K562 (cell line): ENCODE measurements around the gene CXXC1. TPM values are rescaled to one million over a fixed set of nuclear protein-coding genes. Genes with fewer than 3 reads are reported as not detected.

Experiments
- ATAC-seq: fragments of 200-7000 bp; cut with Tn5 transposase; 3 replicates; pipeline ENCODE4 v1.9.1; 2020; ENCODE audit warnings: moderate library complexity
- BruUV-seq: library from RNA; stranded (reverse); fragments of 400-500 nt; replicated peaks from 2 replicates; lab custom pipeline; 2021; lab: Mats Ljungman, UMichigan
- CTCF ChIA-PET: fragments of 300-600 bp; formaldehyde crosslinking; extraction: SDS; loops from one replicate; lab custom pipeline; 2021; ENCODE audit warnings: low intra/inter-chr PET ratio; lab: Yijun Ruan, JAX
- POLR2A ChIA-PET: fragments of 300-600, 350-650 bp; sonication (Branson Sonifier 250); formaldehyde crosslinking; extraction: SDS; loops from one replicate; lab custom pipeline; 2021; ENCODE audit warnings: antibody characterized with exemption, inconsistent platforms; lab: Yijun Ruan, JAX
- DNase-seq, 4 experiments: peaks; one replicate each; pipeline versions ENCODE4 v3.0.0 to v3.0.0-alpha.2; 2011 to 2018; ENCODE audit warnings: low spot score in 3 of 4, mixed read lengths in 3 of 4; ENCODE audit errors: extremely low read depth in 1 of 4
- FAIRE-seq: peaks from 2 replicates; lab custom pipeline; 2011; peaks lifted over from hg19 to GRCh38; lab: Jason Lieb, UNC
- H2AFZ ChIP-seq: 2 replicates; pipeline ENCODE4 v1.6.0; 2011; ENCODE audit warnings: low read depth, low read length, control low read depth, inconsistent platforms
- H3K27ac ChIP-seq: fragments of 200-600 bp; 3 replicates; pipeline ENCODE4 v1.8.0; 2011; ENCODE audit warnings: low read depth, mild to moderate bottlenecking, control low read depth, inconsistent platforms, low read length, moderate library complexity, mixed read lengths; ENCODE audit errors: extremely low read depth
- H3K27me3 ChIP-seq, 2 experiments: fragments of 300-600 bp in 1 of 2; 2 replicates in 1 of 2; 3 replicates in 1 of 2; pipeline versions ENCODE4 v1.6.0 to v1.8.0; 2011; ENCODE audit warnings: inconsistent platforms in 2 of 2, low read length in 2 of 2, mild to moderate bottlenecking in 1 of 2, mixed read lengths in 1 of 2, moderate library complexity in 1 of 2; ENCODE audit not compliant: control insufficient read depth in 2 of 2, insufficient read depth in 2 of 2
- H3K36me3 ChIP-seq: fragments of 300-600 bp; 3 replicates; pipeline ENCODE4 v1.8.0; 2011; ENCODE audit warnings: mild to moderate bottlenecking, low read length, inconsistent platforms; ENCODE audit not compliant: control insufficient read depth, insufficient read depth
- H3K4me1 ChIP-seq, 2 experiments: fragments of 200-600 bp in 1 of 2; replicated peaks in 1 of 2; 2 replicates in 1 of 2; 3 replicates in 1 of 2; pipeline versions ENCODE4 v1.5.1 to v1.8.0; 2011; ENCODE audit warnings: inconsistent platforms in 2 of 2, low read length in 2 of 2, mild to moderate bottlenecking in 1 of 2, mixed read lengths in 1 of 2, moderate library complexity in 1 of 2; ENCODE audit not compliant: control insufficient read depth in 2 of 2, insufficient read depth in 2 of 2
- H3K4me2 ChIP-seq: 2 replicates; pipeline ENCODE4 v1.6.1; 2011; ENCODE audit warnings: low read length, control low read depth, inconsistent platforms, mixed read lengths; ENCODE audit not compliant: insufficient read depth
- H3K4me3 ChIP-seq: fragments of 200-600 bp; sonication (generic), shearing (Covaris generic); 2 replicates; pipeline ENCODE4 v1.5.1; 2016; ENCODE audit warnings: control low read depth, inconsistent platforms
- H3K79me2 ChIP-seq: fragments of 200-600 bp; 3 replicates; pipeline ENCODE4 v1.8.0; 2011; ENCODE audit warnings: low read length, inconsistent platforms; ENCODE audit not compliant: control insufficient read depth, insufficient read depth
- H3K9ac ChIP-seq, 2 experiments: 2 replicates each; pipeline versions ENCODE4 v1.6.0 to v1.6.1; 2011; ENCODE audit warnings: low read depth in 2 of 2, low read length in 2 of 2, control low read depth in 1 of 2, inconsistent platforms in 1 of 2, mild to moderate bottlenecking in 1 of 2, mixed read lengths in 1 of 2; ENCODE audit not compliant: insufficient read depth in 1 of 2
- H3K9me1 ChIP-seq: one replicate; pipeline ENCODE4 v1.6.0; 2011; ENCODE audit warnings: inconsistent platforms, mild to moderate bottlenecking, low read length, moderate library complexity; ENCODE audit not compliant: control insufficient read depth, insufficient read depth
- H3K9me3 ChIP-seq: replicated peaks from 2 replicates; pipeline ENCODE4 v1.5.1; 2011; ENCODE audit warnings: low read depth, low read length, inconsistent platforms; ENCODE audit not compliant: control insufficient read depth, insufficient read depth
- H4K20me1 ChIP-seq: replicated peaks from 2 replicates; pipeline ENCODE4 v1.6.1; 2011; ENCODE audit warnings: low read length, inconsistent platforms, mixed read lengths; ENCODE audit not compliant: control insufficient read depth, insufficient read depth
- E2F3 ChIP-seq: fragments of 250-450 bp; sonication (Bioruptor Pico); IDR thresholded peaks from 2 replicates; pipeline ENCODE4 v1.4.0; 2020; ENCODE audit warnings: mild to moderate bottlenecking
- MEF2A ChIP-seq: IDR thresholded peaks from 2 replicates; pipeline ENCODE4 v1.6.1; 2011; ENCODE audit warnings: low read depth, mild to moderate bottlenecking, low read length, moderate library complexity; ENCODE audit not compliant: control insufficient read depth
- PRDM10 ChIP-seq: fragments of 450-650 bp; IDR thresholded peaks from 2 replicates; pipeline ENCODE4 v1.6.1; 2018; ENCODE audit not compliant: partially characterized antibody
- RHOXF2B ChIP-seq: fragments of 250-450 bp; sonication (Bioruptor Pico); conservative IDR thresholded peaks from 2 replicates; pipeline ENCODE4 v1.5.1; 2021
- SMAD4 ChIP-seq: fragments of 250-450 bp; sonication (Bioruptor Pico); conservative IDR thresholded peaks from 2 replicates; pipeline ENCODE4 v1.8.0; 2021; ENCODE audit warnings: inconsistent platforms, mild to moderate bottlenecking, moderate library complexity
- TSC22D4 ChIP-seq: fragments of 450-650 bp; IDR thresholded peaks from 2 replicates; pipeline ENCODE4 v1.6.1; 2016; ENCODE audit warnings: missing genetic modification characterization, missing biosample characterization, control low read depth
- ZBTB34 ChIP-seq: fragments of 250-450 bp; sonication (Bioruptor Pico); IDR thresholded peaks from 2 replicates; pipeline ENCODE4 v1.8.0; 2021; ENCODE audit warnings: mild to moderate bottlenecking, moderate library complexity
- ZNF263 ChIP-seq: sonication (generic); formaldehyde crosslinking; IDR thresholded peaks from 2 replicates; pipeline ENCODE4 v1.8.0; 2022; ENCODE audit warnings: mild to moderate bottlenecking, missing genetic modification reagents, borderline replicate concordance
- ZNF431 ChIP-seq: sonication (generic); formaldehyde crosslinking; IDR thresholded peaks from 2 replicates; pipeline ENCODE4 v1.8.0; 2022; ENCODE audit warnings: mild to moderate bottlenecking, missing genetic modification reagents
- ZZZ3 ChIP-seq: fragments of 450-650 bp; IDR thresholded peaks from 2 replicates; pipeline ENCODE4 v1.6.1; 2016; ENCODE audit warnings: antibody characterized with exemption, mild to moderate bottlenecking, moderate library complexity
- WGBS: fragments of 100-300 bp; shearing (Covaris generic); methylation state at CpG from one replicate; pipeline ENCODE4 v1.1.6; 2016; ENCODE audit warnings: low coverage, mixed read lengths; ENCODE audit not compliant: insufficient coverage; ENCODE audit errors: missing lambda C conversion rate; 5-methylcytosine and 5-hydroxymethylcytosine counted together
- in situ Hi-C: fragments of 300-500 bp; cut with MboI; formaldehyde crosslinking; loops from 4 replicates; pipeline ENCODE4 v1.15.0; 2018; ENCODE audit warnings: inconsistent platforms, mixed read lengths
- intact Hi-C: fragments of 100-400 bp; cut with micrococcal nuclease; formaldehyde crosslinking; loops from 2 replicates; pipeline ENCODE4 v1.14.2; 2022
- polyA plus RNA-seq, 8 experiments: library from polyadenylated mRNA; depleted of rRNA in 4 of 8; stranded (reverse) in 5 of 8; unstranded in 3 of 8; fragments of >200 nt; fragmentation: Nextera tagmentation in 2 of 8; fragmentation: Illumina TruSeq in 1 of 8; extraction: Ambion mirVana in 2 of 8; extraction: Trizol in 1 of 8; gene quantifications; 2 replicates each; pipeline versions ENCODE4 v1.2.1 to v1.2.3, GENCODE V29; 2011 to 2014; ENCODE audit warnings: inconsistent platforms in 1 of 8, missing spikeins in 1 of 8
- total RNA-seq, 7 experiments: library from RNA; depleted of rRNA in 6 of 7; stranded (reverse); fragments of >200 nt in 6 of 7; fragmentation: Illumina TruSeq in 2 of 7; extraction: Trizol in 2 of 7; gene quantifications; 2 replicates each; pipeline versions ENCODE4 v1.2.1 to v1.2.3, GENCODE V29; 2011 to 2021; ENCODE audit warnings: low replicate concordance in 1 of 7

Gene CXXC1
- total and polyA plus RNA-seq, 9 of the 15 experiments (the other 6 are each of a cell fraction or from before 2014, with no cell fraction given), result 3.4 to 81.0 (median 34.1) TPM

GRCh38 chr18:50282521-50283335 is 4.8 kb downstream of the CXXC1 start:
- ATAC-seq (no peak), FAIRE-seq (no peak), DNase-seq (no peak)
- Histone ChIP-seq H2AFZ (no peak overlapping the region), H3K27ac (no peak overlapping the region), H3K4me1 (peaks cover 7 to 42% of the 10 kb centered on the region in 2 experiments; a peak in 3 of 5 replicates), H3K36me3 (peaks cover 70% of the 10 kb centered on the region; the same call in 2 of the 3 replicates), H3K4me3 (no peak overlapping the region), H3K9ac (no peak overlapping the region; a peak in 1 of 4 replicates), H4K20me1 (peaks cover 2% of the 10 kb centered on the region; the same call in 1 of the 2 replicates), H3K9me1 (no peaks in the 10 kb centered on the region), H3K79me2 (peaks cover 50% of the 10 kb centered on the region), H3K9me3 (no peaks in the 10 kb centered on the region), H3K27me3 (no peaks in the 10 kb centered on the region), H3K4me2 (no peak overlapping the region)
- ChIA-PET CTCF (no interaction called here), POLR2A (interaction anchor here (0.7 to 2.1 kb wide), 2 partner anchors 12 to 142 kb away, joined by 3 to 7 read pairs; no protein-coding TSS in a partner anchor)
- WGBS, result 98% methylated on average over 20 of the region's 42 CpGs
- intact Hi-C loops (no loop called here), in situ Hi-C loops (no loop called here)
- BruUV-seq, result no TSS peak
- TF ChIP-seq PRDM10 (no peak), ZZZ3 (no peak), ZNF263 (CRISPR knock-in tag) (no peak), ZBTB34 (CRISPR knock-in tag) (no peak), MEF2A (no peak), ZNF431 (CRISPR knock-in tag) (no peak), E2F3 (CRISPR knock-in tag) (no peak), SMAD4 (no peak), TSC22D4 (tag) (no peak), RHOXF2B (CRISPR knock-in tag) (no peak)
